Femur (tissue), 1 donor: ENCODE results near the gene SEZ6L.
A peak's percentile ranks its signal among the peaks of the same experiment; 100 is the strongest.

Experiments
- DNase-seq: peaks from one replicate; pipeline ENCODE4 v3.0.0-alpha.2; 2017

Gene SEZ6L

DNA sequence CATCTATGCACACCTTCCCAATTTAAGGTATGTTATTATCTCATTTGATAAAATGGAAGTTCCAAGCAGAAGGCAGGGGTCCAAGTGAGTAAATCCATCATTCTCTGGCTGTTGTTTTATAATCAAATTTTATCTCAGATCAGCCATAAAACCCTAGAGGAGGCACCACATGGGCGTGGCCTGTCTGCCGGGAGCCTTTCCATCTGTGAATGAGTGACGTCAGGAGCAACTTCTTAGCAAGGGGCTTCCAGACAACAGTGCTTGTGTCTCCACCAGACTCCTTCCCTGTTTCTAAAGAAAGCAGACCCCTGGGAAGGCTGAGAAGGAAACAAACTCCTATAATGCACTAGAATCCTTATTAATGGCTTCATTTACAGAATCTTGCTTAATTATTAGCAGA, 13.5 kb downstream of the SEZ6L start:
- DNase-seq, result no peak

- no peak for DNase-seq
Observed at GRCh38 chr22:26185190-26185589, 15.9 kb downstream of the SEZ6L start.

GRCh38 chr22:26188341-26188740, 19.1 kb downstream of the SEZ6L start:
- no peak for DNase-seq

DNA sequence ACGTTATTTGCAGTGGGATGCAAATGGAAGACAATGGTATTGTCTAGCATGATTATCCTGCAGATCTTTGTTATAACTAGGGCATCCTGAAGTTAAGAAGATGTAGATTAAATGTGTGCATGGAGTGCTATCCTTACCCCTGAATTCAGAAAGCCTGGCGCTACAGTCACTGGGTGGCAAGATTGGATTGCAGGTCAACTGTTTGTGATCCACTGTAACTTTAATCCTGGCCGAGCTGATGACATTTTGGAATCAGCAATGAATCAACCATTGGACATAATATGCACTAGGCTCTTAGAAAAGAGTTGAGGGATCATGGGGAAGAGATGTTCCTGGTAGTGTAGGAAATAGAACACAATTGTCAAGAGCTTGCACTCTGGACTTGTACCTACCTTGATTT, 25.1 kb downstream of the SEZ6L start:
- no peak for DNase-seq

GRCh38 chr22:26194877-26195276, 25.6 kb downstream of the SEZ6L start:
- no peak for DNase-seq

DNA sequence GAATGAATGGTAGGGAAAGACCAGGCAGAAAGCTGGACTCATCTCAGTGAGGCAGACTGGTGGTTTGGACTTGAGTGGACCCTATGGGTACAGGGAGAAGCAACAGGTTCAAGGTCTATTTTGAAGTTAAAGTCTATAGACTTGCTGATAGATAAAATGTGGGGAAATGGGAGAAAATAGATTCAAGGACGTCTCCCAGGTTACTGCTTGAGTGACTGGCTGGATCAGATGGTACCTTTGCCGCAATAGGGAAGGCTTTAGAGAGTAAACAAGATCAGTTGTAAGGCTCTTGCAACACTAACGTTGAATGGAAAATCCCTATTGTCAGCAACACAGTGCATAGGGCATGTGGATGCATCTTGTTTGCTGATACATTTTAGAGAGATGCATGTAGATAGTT, 27.4 kb downstream of the SEZ6L start:
- no peak for DNase-seq

- no peak for DNase-seq
Observed at GRCh38 chr22:26197425-26197824, 28.2 kb downstream of the SEZ6L start.

DNA sequence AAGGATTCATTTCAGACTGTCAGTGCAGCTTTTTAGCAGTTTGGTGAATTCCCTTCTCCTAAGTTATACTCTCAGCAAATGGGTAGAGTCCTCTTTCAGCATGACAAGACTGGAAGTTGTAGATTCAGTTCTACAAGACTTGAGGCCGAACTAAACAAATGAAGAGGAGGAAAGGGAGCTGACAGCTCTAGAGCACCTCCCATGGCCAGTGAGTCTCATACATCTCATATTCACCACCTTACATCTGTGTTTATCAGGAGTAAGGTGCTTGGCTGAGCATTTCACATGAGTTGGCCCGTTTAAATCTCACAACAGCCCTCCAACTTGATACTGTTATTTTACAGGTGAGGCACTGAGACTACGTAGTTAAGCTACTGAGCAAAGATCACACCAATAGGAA, 30.4 kb downstream of the SEZ6L start:
- no peak for DNase-seq

- DNase-seq, result no peak
Observed at GRCh38 chr22:26202280-26202924, 33.1 kb downstream of the SEZ6L start.

DNA sequence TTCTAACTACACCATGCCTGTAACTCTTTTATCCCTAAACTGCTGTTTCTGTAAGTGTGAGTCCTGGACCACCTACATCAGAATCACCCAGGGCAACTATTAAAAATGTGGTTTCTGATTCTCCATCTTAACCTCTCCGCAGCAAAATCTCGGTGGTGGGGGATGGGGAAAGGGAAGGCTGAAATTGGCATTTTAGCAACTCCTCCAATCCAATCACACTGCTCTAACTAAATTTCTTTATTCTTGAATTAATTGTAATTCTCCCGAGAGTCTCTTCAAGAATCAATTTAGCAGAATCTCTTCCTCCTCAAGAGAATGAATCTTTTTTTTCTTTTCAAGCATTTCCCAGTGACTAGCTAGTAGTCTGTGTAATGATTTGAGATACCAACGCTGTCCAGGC, 36.2 kb downstream of the SEZ6L start:
- DNase-seq, result no peak

DNA sequence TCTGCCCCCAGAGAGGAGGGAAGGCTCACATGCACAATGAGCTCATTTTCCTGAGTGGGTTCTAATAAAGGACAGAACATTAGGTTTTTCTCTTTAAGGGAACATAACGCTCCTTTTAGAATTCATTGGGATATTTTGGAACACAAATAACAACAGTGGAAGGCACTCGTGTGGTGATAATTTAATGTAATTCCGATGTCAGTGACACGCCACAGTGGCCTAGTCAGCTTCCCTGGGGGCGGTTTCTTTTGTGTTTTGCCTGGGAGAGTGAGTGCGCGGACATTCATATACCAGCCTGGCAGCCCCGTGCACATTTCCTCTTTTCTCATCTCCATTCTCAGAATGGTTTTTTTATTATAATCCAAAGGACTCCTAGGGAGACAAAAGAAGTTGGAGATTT, 41.1 kb downstream of the SEZ6L start:
- DNase-seq, result no peak

DNA sequence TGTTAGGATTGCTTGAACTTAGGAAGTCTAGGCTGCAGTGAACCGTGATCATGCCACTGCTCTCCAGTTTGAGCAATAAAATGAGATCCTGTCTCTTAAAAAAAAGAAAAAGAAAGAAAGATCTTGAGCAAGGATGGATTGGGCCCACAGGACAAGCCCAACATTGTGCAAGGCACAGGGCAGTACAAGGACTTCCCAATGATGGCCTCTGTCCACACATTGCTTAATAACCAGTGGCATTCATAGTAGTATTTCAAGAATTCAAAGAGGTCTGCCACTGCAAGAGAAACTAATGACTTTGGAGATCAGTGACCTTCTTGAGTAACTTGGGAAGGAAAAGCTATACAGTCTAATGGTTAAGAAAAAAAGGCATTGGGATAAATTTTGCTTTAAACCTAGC, 44.6 kb downstream of the SEZ6L start:
- no peak for DNase-seq

- DNase-seq, result no peak
Observed at GRCh38 chr22:26214466-26214865, 45.2 kb downstream of the SEZ6L start.

- DNase-seq, result no peak
Observed at GRCh38 chr22:26215736-26216135, 46.5 kb downstream of the SEZ6L start.

GRCh38 chr22:26225207-26225606, 55.9 kb downstream of the SEZ6L start:
- DNase-seq, result no peak

DNA sequence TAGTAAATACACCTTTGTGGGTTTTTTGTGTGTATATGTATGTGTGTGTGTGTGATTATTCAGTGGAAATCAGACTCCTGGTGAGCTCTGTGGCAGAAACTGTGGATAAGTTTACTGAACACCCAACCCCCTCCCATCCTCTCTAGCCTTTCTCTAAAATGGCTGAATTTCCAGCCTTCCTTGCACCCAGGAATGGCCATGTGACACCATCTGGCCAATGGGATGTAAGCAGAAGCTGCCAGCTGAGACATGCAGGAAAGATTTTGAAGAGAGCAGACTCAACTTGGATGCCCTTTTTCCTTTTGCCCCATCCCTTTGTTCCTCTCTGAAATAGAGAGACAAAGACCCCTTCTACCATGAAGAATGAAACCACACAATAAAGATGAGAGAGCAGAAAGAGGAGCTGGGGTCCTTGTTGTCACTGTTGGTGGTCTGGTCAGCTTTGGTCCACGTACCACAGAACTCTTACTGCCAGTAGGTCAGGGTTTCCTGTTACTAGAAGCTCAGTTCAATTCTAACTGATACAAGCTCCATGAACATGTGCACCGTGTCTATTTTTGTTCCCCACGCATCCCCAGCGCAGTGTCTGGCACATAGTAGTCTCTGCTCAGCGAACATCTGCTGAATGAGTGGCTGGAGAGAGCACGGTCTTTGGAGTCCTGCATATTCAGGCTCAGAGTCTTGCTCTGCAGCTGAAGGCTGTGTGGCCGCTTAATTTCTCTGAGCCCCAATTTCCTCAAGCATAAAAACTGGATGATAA, 57.5 kb downstream of the SEZ6L start:
- DNase-seq, result no peak

- DNase-seq, result no peak
Observed at GRCh38 chr22:26229910-26230309, 60.6 kb downstream of the SEZ6L start.

- DNase-seq, result peak; percentile 28
Observed at GRCh38 chr22:26234296-26234695, 65.0 kb downstream of the SEZ6L start.

DNA sequence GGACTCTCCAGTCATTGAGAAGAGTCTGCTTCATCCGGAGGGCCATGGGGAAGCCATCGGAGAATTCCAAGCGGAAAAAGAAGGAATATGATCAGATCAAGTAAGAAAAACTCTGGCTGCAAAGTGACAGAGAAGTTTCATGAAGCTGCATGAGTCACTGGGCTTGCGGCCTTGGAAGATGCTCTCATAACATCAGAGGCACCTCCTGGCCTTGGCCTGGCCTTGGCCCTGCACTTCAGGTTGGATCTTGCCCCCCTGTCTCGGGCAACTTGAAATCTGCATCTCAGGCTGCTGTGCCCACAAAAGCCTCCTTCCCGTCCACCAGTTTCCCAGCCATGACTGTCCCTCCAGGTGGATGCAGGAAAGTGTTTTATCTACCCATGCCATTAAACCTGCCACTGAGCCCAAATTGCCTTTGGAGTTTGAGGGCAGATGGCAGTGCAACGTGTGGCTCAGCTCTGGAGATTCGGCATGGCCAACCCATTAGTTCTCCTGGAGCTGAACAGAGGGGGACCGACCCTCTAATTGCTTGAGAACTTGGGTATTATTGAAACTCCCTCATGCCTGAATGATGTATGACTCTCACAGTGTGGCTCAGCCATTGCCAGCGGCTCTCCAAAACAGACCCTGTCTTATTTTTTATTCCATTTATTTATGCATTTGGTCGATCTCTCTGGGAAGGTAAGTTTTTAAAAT, 66.7 kb downstream of the SEZ6L start:
- DNase-seq, result no peak

GRCh38 chr22:26236991-26237390, 67.7 kb downstream of the SEZ6L start:
- DNase-seq, result no peak

- no peak for DNase-seq
Observed at GRCh38 chr22:26238596-26238995, 69.3 kb downstream of the SEZ6L start.

DNA sequence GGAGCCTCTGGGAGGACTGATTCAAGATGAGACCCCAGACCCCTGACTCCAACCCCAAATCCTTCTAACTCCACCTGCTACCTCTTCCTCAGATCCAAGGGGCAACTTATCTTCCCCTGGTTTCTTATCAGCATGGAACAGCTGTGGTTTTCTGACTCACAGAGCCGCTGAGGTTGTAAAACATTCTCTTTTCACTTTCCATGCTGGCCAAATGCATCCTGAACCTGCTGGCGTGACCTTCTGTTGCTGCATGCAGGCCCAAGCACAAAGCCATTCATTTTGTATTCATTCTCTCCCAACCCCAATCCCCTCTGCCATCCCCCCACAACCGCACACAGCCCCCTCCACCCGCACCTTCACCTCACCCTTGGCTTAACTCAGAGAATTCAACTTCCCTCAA, 70.3 kb downstream of the SEZ6L start:
- no peak for DNase-seq

- no peak for DNase-seq
Observed at GRCh38 chr22:26241361-26241760, 72.1 kb downstream of the SEZ6L start.

DNA sequence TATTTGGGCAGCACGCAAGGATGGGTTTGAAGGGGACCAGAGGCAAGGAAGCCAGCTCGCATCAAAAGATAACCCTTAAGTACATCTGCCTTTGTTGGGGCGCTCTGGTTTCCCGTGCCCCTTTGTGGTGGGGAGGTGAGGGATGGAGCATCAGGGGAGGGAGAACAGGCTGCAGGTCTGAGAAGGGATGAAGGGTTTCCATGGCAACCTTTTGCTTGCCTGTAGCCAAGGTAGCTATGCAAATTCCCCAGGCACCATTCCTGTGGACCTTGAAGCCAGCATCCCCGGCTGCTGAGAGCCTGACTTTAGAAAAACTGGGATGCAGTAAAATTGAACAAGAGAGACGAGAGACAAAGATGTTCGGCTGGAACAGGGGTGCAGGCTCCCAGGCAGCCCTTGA, 75.7 kb downstream of the SEZ6L start:
- DNase-seq, result no peak
